ENCODE measurements around the gene ALOX5. TPM values are rescaled to one million over a fixed set of nuclear protein-coding genes. Genes with fewer than 3 reads are reported as not detected.

The ALOX5 gene
- total RNA-seq, 1 experiment from 2014 or later = 0.11 TPM

- Histone ChIP-seq H3K4me2 (ENCODE audit: low read length) (no peak overlapping the region), H3K9me2 (replicated peaks; ENCODE audit: low read length) (no peaks in the 10 kb centered on the region), H3F3A (ENCODE audit: low read length, unreplicated experiment) (no peaks in the 10 kb centered on the region), H2AFZ (ENCODE audit: low read length) (no peak overlapping the region), H3K4me1 (ENCODE audit: insufficient read depth, low read length) (peaks cover 9% of the 10 kb centered on the region), H3K27ac (ENCODE audit: low read length) (no peak overlapping the region), H3K27me3 (ENCODE audit: low read length) (no peaks in the 10 kb centered on the region), H3K79me2 (ENCODE audit: low read length) (no peaks in the 10 kb centered on the region), H3K4me3 (ENCODE audit: low read length) (no peak overlapping the region), H3K36me3 (ENCODE audit: low read depth, low read length) (no peaks in the 10 kb centered on the region), H4K20me1 (ENCODE audit: low read length) (no peaks in the 10 kb centered on the region), H3K9ac (ENCODE audit: low read length) (no peak overlapping the region), H3K9me3 (ENCODE audit: low read length) (no peaks in the 10 kb centered on the region)
- ChIA-PET CTCF (no interaction called here), POLR2A (ENCODE audit: unreplicated experiment) (no interaction called here)
- TF ChIP-seq, protein P1, sequence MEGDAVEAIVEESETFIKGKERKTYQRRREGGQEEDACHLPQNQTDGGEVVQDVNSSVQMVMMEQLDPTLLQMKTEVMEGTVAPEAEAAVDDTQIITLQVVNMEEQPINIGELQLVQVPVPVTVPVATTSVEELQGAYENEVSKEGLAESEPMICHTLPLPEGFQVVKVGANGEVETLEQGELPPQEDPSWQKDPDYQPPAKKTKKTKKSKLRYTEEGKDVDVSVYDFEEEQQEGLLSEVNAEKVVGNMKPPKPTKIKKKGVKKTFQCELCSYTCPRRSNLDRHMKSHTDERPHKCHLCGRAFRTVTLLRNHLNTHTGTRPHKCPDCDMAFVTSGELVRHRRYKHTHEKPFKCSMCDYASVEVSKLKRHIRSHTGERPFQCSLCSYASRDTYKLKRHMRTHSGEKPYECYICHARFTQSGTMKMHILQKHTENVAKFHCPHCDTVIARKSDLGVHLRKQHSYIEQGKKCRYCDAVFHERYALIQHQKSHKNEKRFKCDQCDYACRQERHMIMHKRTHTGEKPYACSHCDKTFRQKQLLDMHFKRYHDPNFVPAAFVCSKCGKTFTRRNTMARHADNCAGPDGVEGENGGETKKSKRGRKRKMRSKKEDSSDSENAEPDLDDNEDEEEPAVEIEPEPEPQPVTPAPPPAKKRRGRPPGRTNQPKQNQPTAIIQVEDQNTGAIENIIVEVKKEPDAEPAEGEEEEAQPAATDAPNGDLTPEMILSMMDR (conservative IDR thresholded peaks at IDR 0.05; ENCODE audit: low read depth, low read length) = no peak
- TF ChIP-seq EZH2phosphoT487 (IDR thresholded peaks at IDR 0.05; ENCODE audit: borderline replicate concordance, low read length) (no peak), EZH2 (IDR thresholded peaks at IDR 0.05; ENCODE audit: low read length, unreplicated experiment) (no peak)
- no TSS peak for BruUV-seq (replicated peaks)
- DNase-seq (no peak), ATAC-seq (no peak)
- intact Hi-C loops (cut with micrococcal nuclease) = loop anchor here (10.0 kb wide), 1 partner anchor 449 kb away; the partner anchor contains the start of gene ZNF22
Observed at GRCh38 chr10:45453639-45454255, 79.7 kb downstream of the ALOX5 start.

DNA sequence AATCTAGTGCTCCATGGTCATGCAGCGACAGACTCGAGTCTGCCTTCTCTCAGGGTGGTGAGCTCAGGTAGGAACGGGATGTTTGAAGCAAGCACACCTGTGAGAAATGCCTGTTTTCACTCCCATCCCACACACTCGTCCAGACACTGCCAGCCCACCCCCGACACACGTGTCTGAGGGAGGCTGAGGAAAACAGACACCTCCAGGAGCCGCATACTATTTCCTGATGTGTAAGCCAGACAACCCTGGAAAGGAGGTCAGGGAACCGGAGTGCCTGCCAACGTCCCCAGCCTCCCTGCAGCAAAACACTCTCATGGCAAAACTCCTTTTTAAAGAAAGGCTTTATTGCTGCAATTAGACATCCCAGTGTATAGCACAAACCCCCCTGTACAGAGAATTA, 80.2 kb downstream of the ALOX5 start:
- no TSS peak for BruUV-seq (replicated peaks)
- intact Hi-C loops (cut with micrococcal nuclease) = loop anchor here (10.0 kb wide), 1 partner anchor 449 kb away; the partner anchor contains the start of gene ZNF22
- Histone ChIP-seq H3K4me3 (ENCODE audit: low read length) (no peak overlapping the region), H3K36me3 (ENCODE audit: low read depth, low read length) (no peaks in the 10 kb centered on the region), H3K27me3 (ENCODE audit: low read length) (no peaks in the 10 kb centered on the region), H4K20me1 (ENCODE audit: low read length) (no peaks in the 10 kb centered on the region), H3K79me2 (ENCODE audit: low read length) (no peaks in the 10 kb centered on the region), H3F3A (ENCODE audit: low read length, unreplicated experiment) (no peaks in the 10 kb centered on the region), H3K9me2 (replicated peaks; ENCODE audit: low read length) (no peaks in the 10 kb centered on the region), H3K27ac (ENCODE audit: low read length) (no peak overlapping the region), H3K4me1 (ENCODE audit: insufficient read depth, low read length) (peaks cover 9% of the 10 kb centered on the region), H2AFZ (ENCODE audit: low read length) (no peak overlapping the region), H3K9ac (ENCODE audit: low read length) (no peak overlapping the region), H3K4me2 (ENCODE audit: low read length) (no peak overlapping the region), H3K9me3 (ENCODE audit: low read length) (no peaks in the 10 kb centered on the region)
- ATAC-seq (no peak), DNase-seq (no peak)
- ChIA-PET POLR2A (ENCODE audit: unreplicated experiment) (no interaction called here), CTCF (no interaction called here)
- TF ChIP-seq, protein P1 (conservative IDR thresholded peaks at IDR 0.05; ENCODE audit: low read depth, low read length) = no peak
- no peak for TF ChIP-seq EZH2phosphoT487 (IDR thresholded peaks at IDR 0.05; ENCODE audit: borderline replicate concordance, low read length)
- TF ChIP-seq EZH2 (IDR thresholded peaks at IDR 0.05; ENCODE audit: low read length, unreplicated experiment) = no peak

- Histone ChIP-seq H3F3A (ENCODE audit: low read length, unreplicated experiment) (no peaks in the 10 kb centered on the region), H3K4me3 (ENCODE audit: low read length) (no peak overlapping the region), H3K4me1 (ENCODE audit: insufficient read depth, low read length) (peaks cover 9% of the 10 kb centered on the region), H3K9ac (ENCODE audit: low read length) (no peak overlapping the region), H3K4me2 (ENCODE audit: low read length) (no peak overlapping the region), H3K36me3 (ENCODE audit: low read depth, low read length) (no peaks in the 10 kb centered on the region), H3K27ac (ENCODE audit: low read length) (no peak overlapping the region), H4K20me1 (ENCODE audit: low read length) (no peaks in the 10 kb centered on the region), H3K27me3 (ENCODE audit: low read length) (no peaks in the 10 kb centered on the region), H3K79me2 (ENCODE audit: low read length) (no peaks in the 10 kb centered on the region), H3K9me2 (replicated peaks; ENCODE audit: low read length) (no peaks in the 10 kb centered on the region), H2AFZ (ENCODE audit: low read length) (no peak overlapping the region), H3K9me3 (ENCODE audit: low read length) (no peaks in the 10 kb centered on the region)
- no TSS peak for BruUV-seq (replicated peaks)
- DNase-seq (no peak), ATAC-seq (no peak)
- TF ChIP-seq, protein P1 (conservative IDR thresholded peaks at IDR 0.05; ENCODE audit: low read depth, low read length) = no peak
- TF ChIP-seq EZH2 (IDR thresholded peaks at IDR 0.05; ENCODE audit: low read length, unreplicated experiment) (no peak), EZH2phosphoT487 (IDR thresholded peaks at IDR 0.05; ENCODE audit: borderline replicate concordance, low read length) (no peak)
- ChIA-PET CTCF (interaction anchor here (0.6 kb wide), 1 partner anchor 21 kb away, joined by 3 read pairs; no protein-coding TSS in a partner anchor), POLR2A (ENCODE audit: unreplicated experiment) (no interaction called here)
- intact Hi-C loops (cut with micrococcal nuclease) = loop anchor here (10.0 kb wide), 1 partner anchor 450 kb away; the partner anchor contains the start of gene ZNF22
Observed at GRCh38 chr10:45454859-45455258, 80.8 kb downstream of the ALOX5 start.
